K562 (cell line): ENCODE results near the gene PRKACG. TPM values are rescaled to one million over a fixed set of nuclear protein-coding genes. Genes with fewer than 3 reads are reported as not detected.
A peak's percentile ranks its signal among the peaks of the same experiment; 100 is the strongest.

Source experiments
- DACH1 ChIP-seq: fragments of 450-650 bp; IDR thresholded peaks from 2 replicates; pipeline ENCODE4 v1.6.1; 2018; ENCODE audit not compliant: partially characterized antibody
- SNIP1 ChIP-seq: fragments of 450-650 bp; IDR thresholded peaks from 2 replicates; pipeline ENCODE4 v1.7.1; 2017; ENCODE audit warnings: low read depth, mild to moderate bottlenecking
- ZNF445 ChIP-seq: fragments of 250-450 bp; sonication (Bioruptor Pico); IDR thresholded peaks from 2 replicates; pipeline ENCODE4 v1.4.0; 2020; ENCODE audit warnings: low read depth, mild to moderate bottlenecking, moderate library complexity
- ZNF764 ChIP-seq: fragments of 250-450 bp; sonication (Bioruptor Pico); IDR thresholded peaks from 2 replicates; pipeline ENCODE4 v1.4.0; 2020; ENCODE audit warnings: low read depth, mild to moderate bottlenecking, moderate library complexity
- polyA plus RNA-seq, 8 experiments: library from polyadenylated mRNA; depleted of rRNA in 4 of 8; stranded (reverse) in 5 of 8; unstranded in 3 of 8; fragments of >200 nt; fragmentation: Nextera tagmentation in 2 of 8; fragmentation: Illumina TruSeq in 1 of 8; extraction: Ambion mirVana in 2 of 8; extraction: Trizol in 1 of 8; gene quantifications; 2 replicates each; pipeline versions ENCODE4 v1.2.1 to v1.2.3, GENCODE V29; 2011 to 2014; ENCODE audit warnings: inconsistent platforms in 1 of 8, missing spikeins in 1 of 8
- total RNA-seq, 7 experiments: library from RNA; depleted of rRNA in 6 of 7; stranded (reverse); fragments of >200 nt in 6 of 7; fragmentation: Illumina TruSeq in 2 of 7; extraction: Trizol in 2 of 7; gene quantifications; 2 replicates each; pipeline versions ENCODE4 v1.2.1 to v1.2.3, GENCODE V29; 2011 to 2021; ENCODE audit warnings: low replicate concordance in 1 of 7
- TF ChIP-seq, protein P1 (sequence below): fragments of 200-600 bp; sonication (generic); IDR thresholded peaks from one replicate; pipeline ENCODE4 v1.6.1; 2012; ENCODE audit warnings: mild to moderate bottlenecking, low read depth, low read length, inconsistent platforms
- TF ChIP-seq, protein P2 (sequence below): fragments of 250-450 bp; sonication (Bioruptor Pico); IDR thresholded peaks from 2 replicates; pipeline ENCODE4 v1.5.0; 2022; ENCODE audit warnings: mild to moderate bottlenecking
- TF ChIP-seq, protein P3 (sequence below): fragments of 450-650 bp; IDR thresholded peaks from 2 replicates; pipeline ENCODE4 v1.6.1; 2018; ENCODE audit not compliant: partially characterized antibody
- TF ChIP-seq, protein P4 (sequence below): fragments of 450-650 bp; formaldehyde crosslinking; IDR thresholded peaks from 2 replicates; pipeline ENCODE4 v1.4.0; 2020; ENCODE audit warnings: mild to moderate bottlenecking, mixed read lengths

PRKACG gene
- total and polyA plus RNA-seq, 9 of the 15 experiments (the other 6 are each of a cell fraction or from before 2014, with no cell fraction given) = not detected

DNA sequence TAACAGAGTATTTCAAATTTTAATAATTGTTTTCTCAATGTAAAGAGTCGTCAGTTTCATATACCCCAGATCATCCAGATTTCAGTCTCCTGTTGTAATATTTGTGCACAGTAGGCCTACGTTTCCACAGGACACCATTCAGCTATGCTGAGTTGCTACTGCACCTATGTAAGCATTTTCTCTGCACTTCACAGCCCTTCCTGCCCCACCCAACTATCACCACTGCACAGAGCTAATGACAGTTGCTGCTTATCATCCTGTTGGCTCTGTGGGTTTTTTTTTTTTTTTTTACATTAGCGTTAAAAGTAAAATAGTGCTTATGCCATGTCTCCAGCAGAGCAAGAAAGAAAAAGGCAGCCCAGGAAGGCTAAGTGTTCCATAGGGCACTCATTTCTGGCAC is 5.9 kb upstream of the PRKACG start (continued):
- TF ChIP-seq, protein P1, sequence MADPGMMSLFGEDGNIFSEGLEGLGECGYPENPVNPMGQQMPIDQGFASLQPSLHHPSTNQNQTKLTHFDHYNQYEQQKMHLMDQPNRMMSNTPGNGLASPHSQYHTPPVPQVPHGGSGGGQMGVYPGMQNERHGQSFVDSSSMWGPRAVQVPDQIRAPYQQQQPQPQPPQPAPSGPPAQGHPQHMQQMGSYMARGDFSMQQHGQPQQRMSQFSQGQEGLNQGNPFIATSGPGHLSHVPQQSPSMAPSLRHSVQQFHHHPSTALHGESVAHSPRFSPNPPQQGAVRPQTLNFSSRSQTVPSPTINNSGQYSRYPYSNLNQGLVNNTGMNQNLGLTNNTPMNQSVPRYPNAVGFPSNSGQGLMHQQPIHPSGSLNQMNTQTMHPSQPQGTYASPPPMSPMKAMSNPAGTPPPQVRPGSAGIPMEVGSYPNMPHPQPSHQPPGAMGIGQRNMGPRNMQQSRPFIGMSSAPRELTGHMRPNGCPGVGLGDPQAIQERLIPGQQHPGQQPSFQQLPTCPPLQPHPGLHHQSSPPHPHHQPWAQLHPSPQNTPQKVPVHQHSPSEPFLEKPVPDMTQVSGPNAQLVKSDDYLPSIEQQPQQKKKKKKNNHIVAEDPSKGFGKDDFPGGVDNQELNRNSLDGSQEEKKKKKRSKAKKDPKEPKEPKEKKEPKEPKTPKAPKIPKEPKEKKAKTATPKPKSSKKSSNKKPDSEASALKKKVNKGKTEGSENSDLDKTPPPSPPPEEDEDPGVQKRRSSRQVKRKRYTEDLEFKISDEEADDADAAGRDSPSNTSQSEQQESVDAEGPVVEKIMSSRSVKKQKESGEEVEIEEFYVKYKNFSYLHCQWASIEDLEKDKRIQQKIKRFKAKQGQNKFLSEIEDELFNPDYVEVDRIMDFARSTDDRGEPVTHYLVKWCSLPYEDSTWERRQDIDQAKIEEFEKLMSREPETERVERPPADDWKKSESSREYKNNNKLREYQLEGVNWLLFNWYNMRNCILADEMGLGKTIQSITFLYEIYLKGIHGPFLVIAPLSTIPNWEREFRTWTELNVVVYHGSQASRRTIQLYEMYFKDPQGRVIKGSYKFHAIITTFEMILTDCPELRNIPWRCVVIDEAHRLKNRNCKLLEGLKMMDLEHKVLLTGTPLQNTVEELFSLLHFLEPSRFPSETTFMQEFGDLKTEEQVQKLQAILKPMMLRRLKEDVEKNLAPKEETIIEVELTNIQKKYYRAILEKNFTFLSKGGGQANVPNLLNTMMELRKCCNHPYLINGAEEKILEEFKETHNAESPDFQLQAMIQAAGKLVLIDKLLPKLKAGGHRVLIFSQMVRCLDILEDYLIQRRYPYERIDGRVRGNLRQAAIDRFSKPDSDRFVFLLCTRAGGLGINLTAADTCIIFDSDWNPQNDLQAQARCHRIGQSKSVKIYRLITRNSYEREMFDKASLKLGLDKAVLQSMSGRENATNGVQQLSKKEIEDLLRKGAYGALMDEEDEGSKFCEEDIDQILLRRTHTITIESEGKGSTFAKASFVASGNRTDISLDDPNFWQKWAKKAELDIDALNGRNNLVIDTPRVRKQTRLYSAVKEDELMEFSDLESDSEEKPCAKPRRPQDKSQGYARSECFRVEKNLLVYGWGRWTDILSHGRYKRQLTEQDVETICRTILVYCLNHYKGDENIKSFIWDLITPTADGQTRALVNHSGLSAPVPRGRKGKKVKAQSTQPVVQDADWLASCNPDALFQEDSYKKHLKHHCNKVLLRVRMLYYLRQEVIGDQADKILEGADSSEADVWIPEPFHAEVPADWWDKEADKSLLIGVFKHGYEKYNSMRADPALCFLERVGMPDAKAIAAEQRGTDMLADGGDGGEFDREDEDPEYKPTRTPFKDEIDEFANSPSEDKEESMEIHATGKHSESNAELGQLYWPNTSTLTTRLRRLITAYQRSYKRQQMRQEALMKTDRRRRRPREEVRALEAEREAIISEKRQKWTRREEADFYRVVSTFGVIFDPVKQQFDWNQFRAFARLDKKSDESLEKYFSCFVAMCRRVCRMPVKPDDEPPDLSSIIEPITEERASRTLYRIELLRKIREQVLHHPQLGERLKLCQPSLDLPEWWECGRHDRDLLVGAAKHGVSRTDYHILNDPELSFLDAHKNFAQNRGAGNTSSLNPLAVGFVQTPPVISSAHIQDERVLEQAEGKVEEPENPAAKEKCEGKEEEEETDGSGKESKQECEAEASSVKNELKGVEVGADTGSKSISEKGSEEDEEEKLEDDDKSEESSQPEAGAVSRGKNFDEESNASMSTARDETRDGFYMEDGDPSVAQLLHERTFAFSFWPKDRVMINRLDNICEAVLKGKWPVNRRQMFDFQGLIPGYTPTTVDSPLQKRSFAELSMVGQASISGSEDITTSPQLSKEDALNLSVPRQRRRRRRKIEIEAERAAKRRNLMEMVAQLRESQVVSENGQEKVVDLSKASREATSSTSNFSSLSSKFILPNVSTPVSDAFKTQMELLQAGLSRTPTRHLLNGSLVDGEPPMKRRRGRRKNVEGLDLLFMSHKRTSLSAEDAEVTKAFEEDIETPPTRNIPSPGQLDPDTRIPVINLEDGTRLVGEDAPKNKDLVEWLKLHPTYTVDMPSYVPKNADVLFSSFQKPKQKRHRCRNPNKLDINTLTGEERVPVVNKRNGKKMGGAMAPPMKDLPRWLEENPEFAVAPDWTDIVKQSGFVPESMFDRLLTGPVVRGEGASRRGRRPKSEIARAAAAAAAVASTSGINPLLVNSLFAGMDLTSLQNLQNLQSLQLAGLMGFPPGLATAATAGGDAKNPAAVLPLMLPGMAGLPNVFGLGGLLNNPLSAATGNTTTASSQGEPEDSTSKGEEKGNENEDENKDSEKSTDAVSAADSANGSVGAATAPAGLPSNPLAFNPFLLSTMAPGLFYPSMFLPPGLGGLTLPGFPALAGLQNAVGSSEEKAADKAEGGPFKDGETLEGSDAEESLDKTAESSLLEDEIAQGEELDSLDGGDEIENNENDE = no peak
- TF ChIP-seq, protein P2, sequence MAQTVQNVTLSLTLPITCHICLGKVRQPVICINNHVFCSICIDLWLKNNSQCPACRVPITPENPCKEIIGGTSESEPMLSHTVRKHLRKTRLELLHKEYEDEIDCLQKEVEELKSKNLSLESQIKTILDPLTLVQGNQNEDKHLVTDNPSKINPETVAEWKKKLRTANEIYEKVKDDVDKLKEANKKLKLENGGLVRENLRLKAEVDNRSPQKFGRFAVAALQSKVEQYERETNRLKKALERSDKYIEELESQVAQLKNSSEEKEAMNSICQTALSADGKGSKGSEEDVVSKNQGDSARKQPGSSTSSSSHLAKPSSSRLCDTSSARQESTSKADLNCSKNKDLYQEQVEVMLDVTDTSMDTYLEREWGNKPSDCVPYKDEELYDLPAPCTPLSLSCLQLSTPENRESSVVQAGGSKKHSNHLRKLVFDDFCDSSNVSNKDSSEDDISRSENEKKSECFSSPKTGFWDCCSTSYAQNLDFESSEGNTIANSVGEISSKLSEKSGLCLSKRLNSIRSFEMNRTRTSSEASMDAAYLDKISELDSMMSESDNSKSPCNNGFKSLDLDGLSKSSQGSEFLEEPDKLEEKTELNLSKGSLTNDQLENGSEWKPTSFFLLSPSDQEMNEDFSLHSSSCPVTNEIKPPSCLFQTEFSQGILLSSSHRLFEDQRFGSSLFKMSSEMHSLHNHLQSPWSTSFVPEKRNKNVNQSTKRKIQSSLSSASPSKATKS (CRISPR knock-in tag) = no peak
- TF ChIP-seq, protein P3, sequence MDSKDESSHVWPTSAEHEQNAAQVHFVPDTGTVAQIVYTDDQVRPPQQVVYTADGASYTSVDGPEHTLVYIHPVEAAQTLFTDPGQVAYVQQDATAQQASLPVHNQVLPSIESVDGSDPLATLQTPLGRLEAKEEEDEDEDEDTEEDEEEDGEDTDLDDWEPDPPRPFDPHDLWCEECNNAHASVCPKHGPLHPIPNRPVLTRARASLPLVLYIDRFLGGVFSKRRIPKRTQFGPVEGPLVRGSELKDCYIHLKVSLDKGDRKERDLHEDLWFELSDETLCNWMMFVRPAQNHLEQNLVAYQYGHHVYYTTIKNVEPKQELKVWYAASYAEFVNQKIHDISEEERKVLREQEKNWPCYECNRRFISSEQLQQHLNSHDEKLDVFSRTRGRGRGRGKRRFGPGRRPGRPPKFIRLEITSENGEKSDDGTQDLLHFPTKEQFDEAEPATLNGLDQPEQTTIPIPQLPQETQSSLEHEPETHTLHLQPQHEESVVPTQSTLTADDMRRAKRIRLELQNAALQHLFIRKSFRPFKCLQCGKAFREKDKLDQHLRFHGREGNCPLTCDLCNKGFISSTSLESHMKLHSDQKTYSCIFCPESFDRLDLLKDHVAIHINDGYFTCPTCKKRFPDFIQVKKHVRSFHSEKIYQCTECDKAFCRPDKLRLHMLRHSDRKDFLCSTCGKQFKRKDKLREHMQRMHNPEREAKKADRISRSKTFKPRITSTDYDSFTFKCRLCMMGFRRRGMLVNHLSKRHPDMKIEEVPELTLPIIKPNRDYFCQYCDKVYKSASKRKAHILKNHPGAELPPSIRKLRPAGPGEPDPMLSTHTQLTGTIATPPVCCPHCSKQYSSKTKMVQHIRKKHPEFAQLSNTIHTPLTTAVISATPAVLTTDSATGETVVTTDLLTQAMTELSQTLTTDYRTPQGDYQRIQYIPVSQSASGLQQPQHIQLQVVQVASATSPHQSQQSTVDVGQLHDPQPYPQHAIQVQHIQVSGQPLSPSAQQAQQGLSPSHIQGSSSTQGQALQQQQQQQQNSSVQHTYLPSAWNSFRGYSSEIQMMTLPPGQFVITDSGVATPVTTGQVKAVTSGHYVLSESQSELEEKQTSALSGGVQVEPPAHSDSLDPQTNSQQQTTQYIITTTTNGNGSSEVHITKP = no peak
- TF ChIP-seq ZNF764 (CRISPR knock-in tag) = no peak
- TF ChIP-seq SNIP1 = no peak
- no peak for TF ChIP-seq ZNF445 (CRISPR knock-in tag)
- TF ChIP-seq DACH1 = peak; percentile 58
- TF ChIP-seq, protein P4, sequence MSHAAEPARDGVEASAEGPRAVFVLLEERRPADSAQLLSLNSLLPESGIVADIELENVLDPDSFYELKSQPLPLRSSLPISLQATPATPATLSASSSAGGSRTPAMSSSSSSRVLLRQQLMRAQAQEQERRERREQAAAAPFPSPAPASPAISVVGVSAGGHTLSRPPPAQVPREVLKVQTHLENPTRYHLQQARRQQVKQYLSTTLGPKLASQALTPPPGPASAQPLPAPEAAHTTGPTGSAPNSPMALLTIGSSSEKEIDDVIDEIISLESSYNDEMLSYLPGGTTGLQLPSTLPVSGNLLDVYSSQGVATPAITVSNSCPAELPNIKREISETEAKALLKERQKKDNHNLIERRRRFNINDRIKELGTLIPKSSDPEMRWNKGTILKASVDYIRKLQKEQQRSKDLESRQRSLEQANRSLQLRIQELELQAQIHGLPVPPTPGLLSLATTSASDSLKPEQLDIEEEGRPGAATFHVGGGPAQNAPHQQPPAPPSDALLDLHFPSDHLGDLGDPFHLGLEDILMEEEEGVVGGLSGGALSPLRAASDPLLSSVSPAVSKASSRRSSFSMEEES (CRISPR knock-in tag) = no peak
